ENCODE data around the gene AHDC1.
"Not testable (repeated sequence)": the region's sequence is repeated elsewhere in the genome, so short reads cannot be mapped to it uniquely, and the experiment has no call there.

The AHDC1 gene

GRCh38 chr1:27603681-27604578, at the start of gene AHDC1:
AHDC1 (minus strand) TSS chr1:27604144; CDS start chr1:27552115, 52,029 bp downstream.
- DNase-seq (ENCODE audit: low read depth in 1 of 2, low spot score in 1 of 2) = peak; percentile 70 to 84

GRCh38 chr1:27652111-27652864, 48.3 kb upstream of the AHDC1 start:
- no peak for DNase-seq (ENCODE audit: low read depth in 1 of 2, low spot score in 1 of 2)

GRCh38 chr1:27650539-27651175, 46.7 kb upstream of the AHDC1 start:
- DNase-seq (ENCODE audit: low read depth in 1 of 2, low spot score in 1 of 2) = no peak

- no peak for DNase-seq (ENCODE audit: low read depth in 1 of 2, low spot score in 1 of 2)
Observed at GRCh38 chr1:27650171-27650538, 46.2 kb upstream of the AHDC1 start.

- DNase-seq (ENCODE audit: low read depth in 1 of 2, low spot score in 1 of 2) = no peak
Observed at GRCh38 chr1:27649306-27649635, 45.3 kb upstream of the AHDC1 start.

GRCh38 chr1:27648602-27649305, 44.8 kb upstream of the AHDC1 start:
- DNase-seq (ENCODE audit: low read depth in 1 of 2, low spot score in 1 of 2) = no peak

- DNase-seq (ENCODE audit: low read depth in 1 of 2, low spot score in 1 of 2) = no peak
Observed at GRCh38 chr1:27647328-27647727, 43.4 kb upstream of the AHDC1 start.

- DNase-seq (ENCODE audit: low read depth in 1 of 2, low spot score in 1 of 2) = no peak
Observed at GRCh38 chr1:27646676-27647075, 42.7 kb upstream of the AHDC1 start.

GRCh38 chr1:27645071-27645415, 41.1 kb upstream of the AHDC1 start:
- DNase-seq (ENCODE audit: low read depth in 1 of 2, low spot score in 1 of 2) = no peak

GRCh38 chr1:27644369-27645070, 40.6 kb upstream of the AHDC1 start:
- no peak for DNase-seq (ENCODE audit: low read depth in 1 of 2, low spot score in 1 of 2)

- DNase-seq (ENCODE audit: low read depth in 1 of 2, low spot score in 1 of 2) = peak; percentile 41 to 53
Observed at GRCh38 chr1:27643600-27644368, 39.8 kb upstream of the AHDC1 start.

GRCh38 chr1:27640514-27640913, 36.6 kb upstream of the AHDC1 start:
- DNase-seq (ENCODE audit: low read depth in 1 of 2, low spot score in 1 of 2) = not testable (repeated sequence)

- DNase-seq (ENCODE audit: low read depth in 1 of 2, low spot score in 1 of 2) = no peak
Observed at GRCh38 chr1:27638805-27639204, 34.9 kb upstream of the AHDC1 start.

GRCh38 chr1:27638047-27638734, 34.2 kb upstream of the AHDC1 start:
- no peak for DNase-seq (ENCODE audit: low read depth in 1 of 2, low spot score in 1 of 2)

- DNase-seq (ENCODE audit: low read depth in 1 of 2, low spot score in 1 of 2) = no peak
Observed at GRCh38 chr1:27635396-27636142, 31.6 kb upstream of the AHDC1 start.

- DNase-seq (ENCODE audit: low read depth in 1 of 2, low spot score in 1 of 2) = no peak
Observed at GRCh38 chr1:27634985-27635367, 31.0 kb upstream of the AHDC1 start, which contains the start of gene FGR. FGR (minus strand) TSS chr1:27635185; CDS start chr1:27623916, 11,269 bp downstream.

GRCh38 chr1:27634177-27634984, 30.4 kb upstream of the AHDC1 start:
- DNase-seq (ENCODE audit: low read depth in 1 of 2, low spot score in 1 of 2) = no peak
